GM19452 (cell line): ENCODE measurements around the gene FARP1.

Experiments
- ATAC-seq: cut with Tn5 transposase; IDR thresholded peaks from one replicate; pipeline ENCODE4 v1.9.1; 2021; ENCODE audit not compliant: unreplicated experiment

FARP1 gene

GRCh38 chr13:98301721-98302120 is 158.8 kb downstream of the FARP1 start:
- no peak for ATAC-seq

DNA sequence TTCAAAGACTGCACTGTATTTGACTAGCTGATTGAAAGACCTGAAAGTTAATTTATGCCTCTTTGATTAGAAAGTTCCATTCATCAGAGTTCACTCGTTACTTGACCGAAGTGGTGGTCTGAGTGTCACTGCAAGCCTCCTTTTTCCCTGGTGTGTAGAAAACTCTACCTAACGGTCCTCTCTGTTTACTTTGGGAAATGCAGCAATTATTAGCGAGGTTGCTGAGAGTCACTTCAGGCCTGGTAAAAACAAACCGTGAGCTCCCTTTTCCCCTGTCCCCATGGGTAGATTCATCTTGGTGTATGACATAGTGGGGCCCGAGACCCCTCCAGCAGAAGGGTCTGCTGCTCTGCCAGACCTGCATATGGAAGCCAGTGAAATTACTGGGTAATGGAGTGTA is 161.0 kb downstream of the FARP1 start:
- no peak for ATAC-seq

GRCh38 chr13:98305670-98306069 is 162.8 kb downstream of the FARP1 start:
- no peak for ATAC-seq

DNA sequence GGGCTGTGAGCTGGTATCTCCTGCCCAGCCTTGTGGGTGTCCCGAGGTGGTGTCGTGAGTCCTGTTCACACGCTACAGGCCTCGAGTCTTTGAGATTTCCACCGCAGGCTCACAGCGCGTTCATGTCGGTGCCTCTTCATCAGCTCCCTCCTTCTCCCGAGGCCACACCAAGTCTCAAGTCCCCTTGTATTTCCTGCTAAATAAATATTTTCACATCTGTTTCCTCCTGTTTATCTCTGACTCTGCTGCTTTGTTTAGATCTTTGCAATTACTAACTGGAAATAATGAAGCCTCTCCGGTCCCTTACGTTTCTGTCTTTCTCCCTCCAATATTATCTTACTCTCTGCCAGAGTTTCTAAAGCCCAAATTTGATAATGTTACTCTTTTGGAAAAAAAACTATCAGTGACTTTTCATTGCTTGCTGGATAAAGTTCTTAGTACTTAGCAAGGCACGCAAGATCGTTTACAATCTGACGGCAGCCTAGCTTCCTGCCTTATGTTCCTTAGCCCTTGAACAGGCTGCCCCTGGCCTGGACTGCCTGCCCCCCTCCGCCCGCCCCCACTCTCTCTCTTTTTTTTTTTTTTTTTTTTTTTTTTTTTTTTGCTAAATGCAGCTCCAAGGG is 164.7 kb downstream of the FARP1 start:
- ATAC-seq = no peak

DNA sequence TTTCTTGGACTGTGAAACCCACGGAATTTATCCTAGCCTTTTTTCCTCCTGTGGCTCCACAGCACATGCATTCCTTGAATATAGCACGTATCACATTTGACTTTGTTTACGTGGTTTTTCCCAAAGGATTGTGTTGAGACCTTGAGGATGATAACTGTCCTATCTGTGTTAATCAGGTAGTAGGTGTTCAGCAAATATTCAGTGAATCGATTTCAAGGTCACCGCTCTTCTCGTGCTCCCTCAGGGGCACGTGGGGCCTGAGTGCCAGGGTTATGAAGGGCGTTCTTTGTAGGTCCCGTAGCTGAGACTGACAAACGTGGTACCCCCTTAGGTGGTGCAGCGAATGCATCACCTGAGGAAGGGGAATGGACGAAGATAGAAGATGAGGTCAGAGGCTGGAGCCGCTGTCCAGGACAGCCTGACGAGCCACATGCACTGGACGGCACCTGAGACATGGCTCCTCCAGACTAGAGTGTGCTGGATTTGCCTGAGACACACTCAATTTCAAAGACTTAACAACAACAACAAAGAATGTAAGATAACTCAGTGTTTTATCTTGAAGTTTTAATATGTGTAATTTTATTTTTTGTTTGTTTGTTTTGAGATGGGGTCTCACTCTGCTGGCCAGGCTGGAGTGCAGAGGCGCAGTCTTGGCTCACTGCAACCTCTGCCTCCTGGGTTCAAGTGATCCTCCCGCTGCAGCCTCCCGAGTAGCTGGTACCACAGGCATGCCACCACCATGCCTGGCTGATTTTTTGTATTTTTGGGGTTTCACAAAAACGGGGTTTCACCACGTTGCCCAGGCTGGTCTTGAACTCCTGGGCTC is 165.4 kb downstream of the FARP1 start:
- ATAC-seq = no peak

- no peak for ATAC-seq
Measured at GRCh38 chr13:98309569-98310335, 166.9 kb downstream of the FARP1 start.

GRCh38 chr13:98310485-98311199 is 167.7 kb downstream of the FARP1 start:
- no peak for ATAC-seq

DNA sequence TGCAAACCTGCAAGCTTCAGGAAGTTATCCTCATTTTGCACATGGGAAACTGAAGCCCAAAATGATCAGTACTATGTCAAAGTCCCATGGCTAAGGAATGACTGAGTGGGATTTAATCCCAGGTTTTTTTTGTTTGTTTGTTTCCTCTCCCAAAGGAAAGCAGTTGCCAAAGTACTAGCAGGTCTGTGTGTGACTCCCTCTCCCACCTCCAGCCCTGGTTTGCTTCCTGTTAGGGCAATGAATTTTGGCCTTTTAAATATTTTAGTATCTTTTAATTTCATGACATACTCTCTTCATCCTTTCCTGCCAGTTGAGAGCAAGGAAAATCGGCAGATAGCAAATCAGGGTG is 168.3 kb downstream of the FARP1 start:
- ATAC-seq = no peak

DNA sequence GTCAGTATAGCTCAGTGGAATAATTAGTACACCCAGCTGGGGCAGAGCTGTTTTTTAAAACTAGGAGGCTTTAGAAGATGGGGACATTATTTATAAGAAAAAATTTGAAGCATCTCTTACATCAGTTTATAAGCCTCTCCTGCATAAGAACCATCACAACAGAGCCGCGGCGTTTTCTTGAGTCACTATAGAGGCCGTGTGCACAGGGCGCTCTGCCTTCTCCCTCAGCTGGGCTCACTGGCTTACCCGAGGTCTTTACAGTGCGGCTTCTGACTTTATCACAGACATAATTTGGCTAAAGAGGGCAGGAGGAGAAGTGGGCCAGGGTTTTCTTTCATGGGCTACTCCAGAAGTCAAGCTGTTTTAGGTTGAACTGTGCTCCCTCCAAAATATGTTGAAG is 169.7 kb downstream of the FARP1 start:
- ATAC-seq = no peak

- no peak for ATAC-seq
Measured at GRCh38 chr13:98313023-98313921, 170.4 kb downstream of the FARP1 start.

DNA sequence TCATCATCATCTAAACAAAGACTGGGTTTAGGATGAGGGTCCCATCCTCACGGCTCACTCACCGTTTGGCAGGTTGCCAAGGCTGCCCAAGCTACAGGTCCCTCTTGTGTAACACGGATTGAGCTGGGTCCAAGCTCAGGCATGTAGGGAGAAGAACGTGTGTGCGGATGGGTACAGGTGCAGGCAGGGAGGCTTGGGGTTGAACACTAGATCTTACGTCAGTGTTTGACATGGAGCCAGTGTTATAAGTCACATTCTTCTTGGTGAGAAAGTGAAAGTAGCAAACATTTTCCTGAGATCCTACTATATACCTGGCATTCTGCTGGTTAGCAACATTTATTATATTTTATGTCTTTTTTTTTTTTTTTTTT is 171.0 kb downstream of the FARP1 start:
- ATAC-seq = no peak

DNA sequence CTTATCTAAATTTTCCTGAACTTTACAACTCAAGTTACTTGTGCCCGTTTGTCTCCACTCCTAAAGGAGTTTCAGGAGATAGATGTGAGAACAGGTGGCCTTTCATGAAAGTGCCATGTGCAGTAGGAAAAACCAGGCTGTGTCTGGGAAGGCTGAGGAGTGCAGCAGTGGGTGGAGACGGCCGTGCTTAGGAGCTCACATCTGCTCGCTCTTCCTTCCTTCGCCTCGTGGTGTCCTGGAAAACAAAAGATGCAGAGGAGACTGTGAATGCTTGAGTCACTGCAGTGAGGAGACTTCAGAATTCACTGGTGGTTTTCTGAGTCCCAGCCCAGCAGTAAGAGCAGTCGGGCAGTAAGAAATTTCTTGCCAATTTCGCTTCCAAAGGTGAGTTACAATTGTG is 172.6 kb downstream of the FARP1 start:
- no peak for ATAC-seq

DNA sequence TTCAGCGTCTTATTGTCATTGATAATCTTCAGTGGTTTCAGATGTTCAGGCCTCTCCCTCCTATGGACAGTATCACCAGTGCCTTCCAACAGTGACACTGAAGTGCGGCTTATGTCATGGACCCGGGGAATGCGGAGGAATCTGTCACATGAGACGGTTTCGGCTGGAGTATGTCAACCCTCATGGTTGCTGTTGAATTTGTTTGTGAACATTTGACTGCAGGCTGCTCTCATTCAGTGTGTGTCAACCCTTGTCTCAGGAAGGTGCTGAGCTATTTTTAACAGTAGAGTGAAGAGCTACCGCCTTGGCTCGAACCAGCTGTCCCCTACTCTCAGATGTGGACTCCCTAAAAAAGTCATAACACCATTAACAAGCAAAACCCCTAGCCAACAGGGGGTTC is 173.0 kb downstream of the FARP1 start:
- no peak for ATAC-seq

DNA sequence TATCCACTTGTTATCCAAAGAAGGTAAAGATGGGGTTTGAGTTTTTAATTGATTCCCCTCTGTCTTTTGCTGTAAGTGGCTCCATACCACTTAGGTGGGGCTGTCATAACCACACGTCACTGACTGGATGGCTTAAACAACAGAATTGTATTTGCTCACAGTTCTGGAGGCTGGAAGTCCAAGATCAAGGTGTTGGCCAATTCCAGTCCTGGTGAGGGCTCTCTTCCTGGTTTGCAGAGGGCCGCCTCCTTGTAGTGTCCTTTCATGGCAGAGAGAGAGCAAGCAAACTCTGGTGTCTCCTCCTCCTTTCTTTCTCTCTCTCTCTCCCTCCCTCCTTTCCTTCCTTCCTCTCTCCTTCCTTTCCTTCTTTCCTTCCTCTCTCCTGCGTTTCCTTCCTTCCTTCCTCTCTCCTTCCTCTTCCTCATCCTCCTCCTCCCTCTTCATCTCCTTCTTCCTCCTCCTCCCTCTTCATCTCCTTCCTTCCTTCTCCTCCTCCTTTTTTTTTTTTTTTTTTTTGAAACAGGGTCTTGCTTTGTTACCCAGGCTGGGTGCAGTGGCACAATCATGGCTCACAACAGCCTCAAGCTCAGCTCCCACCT is 174.8 kb downstream of the FARP1 start:
- no peak for ATAC-seq

DNA sequence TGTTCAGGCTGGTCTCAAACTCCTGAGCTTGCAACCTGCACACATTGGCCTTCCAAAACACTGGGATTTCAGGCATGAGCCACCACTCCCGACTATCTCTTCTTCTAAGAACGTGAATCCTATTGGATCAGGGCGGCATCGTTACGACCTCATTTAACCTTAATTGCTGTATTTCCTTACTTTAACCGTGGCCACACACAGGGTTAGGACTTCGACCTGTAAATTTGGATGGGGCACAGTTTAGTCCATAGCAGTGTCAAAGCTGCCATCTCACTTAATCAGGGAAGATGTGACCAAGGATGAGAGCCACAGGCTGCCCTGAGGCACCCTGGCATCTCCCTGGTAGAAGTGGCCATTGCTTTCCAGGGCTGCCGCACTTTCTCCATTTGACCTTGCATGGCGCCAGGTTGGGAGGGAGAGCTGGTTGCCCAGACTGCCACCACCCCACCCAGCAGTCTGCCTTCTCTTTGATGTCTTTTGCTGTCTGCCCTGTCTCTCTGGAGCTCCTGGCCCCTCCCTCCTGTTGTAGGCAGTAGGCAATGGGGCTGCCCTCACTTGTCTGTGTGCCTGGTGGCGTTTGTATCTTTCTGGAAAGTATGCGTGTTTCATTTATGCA is 175.5 kb downstream of the FARP1 start:
- ATAC-seq = no peak

- ATAC-seq = no peak
Measured at GRCh38 chr13:98320561-98321105, 177.7 kb downstream of the FARP1 start.

- ATAC-seq = no peak
Measured at GRCh38 chr13:98321395-98321794, 178.5 kb downstream of the FARP1 start.

- no peak for ATAC-seq
Measured at GRCh38 chr13:98322091-98322718, 179.3 kb downstream of the FARP1 start.

- no peak for ATAC-seq
Measured at GRCh38 chr13:98324105-98324504, 181.2 kb downstream of the FARP1 start.
